PC-9 (cell line): Measurements from ENCODE around the gene FCN1. TPM values are rescaled to one million over a fixed set of nuclear protein-coding genes. Genes with fewer than 3 reads are reported as not detected.

Experiments
- BruUV-seq: library from RNA; stranded (reverse); fragments of 400-500 nt; replicated peaks from 2 replicates; lab custom pipeline; 2021; lab: Mats Ljungman, UMichigan
- CTCF ChIA-PET: fragments of 300-600 bp; sonication (Branson Sonifier 250); formaldehyde crosslinking; loops from one replicate; lab custom pipeline; 2022; ENCODE audit warnings: antibody characterized with exemption; lab: Charles Lee
- POLR2A ChIA-PET: fragments of 300-600 bp; sonication (Branson Sonifier 250); formaldehyde crosslinking; loops from one replicate; lab custom pipeline; 2022; ENCODE audit warnings: antibody characterized with exemption; ENCODE audit not compliant: unreplicated experiment; lab: Charles Lee
- DNase-seq, 2 experiments: peaks; one replicate each; pipeline versions ENCODE4 v3.0.0 to v3.0.0-alpha.2; 2015 to 2022; ENCODE audit warnings: mixed read lengths in 1 of 2
- H2AFZ ChIP-seq: fragments of 200-600 bp; sonication (generic); 2 replicates; pipeline ENCODE4 v1.8.1; 2017; ENCODE audit warnings: antibody characterized with exemption
- H3F3A ChIP-seq: fragments of 200-600 bp; sonication (generic); 2 replicates; pipeline ENCODE4 v1.8.1; 2017; ENCODE audit warnings: antibody characterized with exemption, mild to moderate bottlenecking, low read depth; ENCODE audit not compliant: insufficient read depth
- H3K27ac ChIP-seq: fragments of 200-600 bp; sonication (generic); 2 replicates; pipeline ENCODE4 v1.6.1; 2016; ENCODE audit warnings: mixed run types
- H3K27me3 ChIP-seq: fragments of 200-600 bp; sonication (generic); 2 replicates; pipeline ENCODE4 v1.6.1; 2016; ENCODE audit warnings: low read depth, mixed run types; ENCODE audit not compliant: insufficient read depth
- H3K36me3 ChIP-seq: fragments of 200-600 bp; sonication (generic); 2 replicates; pipeline ENCODE4 v1.6.1; 2016; ENCODE audit warnings: low read depth, mixed run types
- H3K4me1 ChIP-seq: fragments of 200-600 bp; sonication (generic); replicated peaks from 2 replicates; pipeline ENCODE4 v1.6.1; 2016; ENCODE audit warnings: mixed run types; ENCODE audit not compliant: insufficient read depth
- H3K4me2 ChIP-seq: fragments of 200-600 bp; sonication (generic); 2 replicates; pipeline ENCODE4 v1.6.1; 2017; ENCODE audit warnings: mixed run types
- H3K4me3 ChIP-seq: fragments of 200-600 bp; sonication (generic); 2 replicates; pipeline ENCODE4 v1.6.1; 2016; ENCODE audit warnings: mixed run types
- H3K79me2 ChIP-seq: fragments of 200-600 bp; sonication (generic); 2 replicates; pipeline ENCODE4 v1.6.1; 2017; ENCODE audit warnings: low read depth, mixed run types
- H3K9me2 ChIP-seq: fragments of 200-600 bp; sonication (generic); 2 replicates; pipeline ENCODE4 v1.8.1; 2017; ENCODE audit warnings: mild to moderate bottlenecking; ENCODE audit not compliant: insufficient read depth
- H3K9me3 ChIP-seq: fragments of 200-600 bp; sonication (generic); 2 replicates; pipeline ENCODE4 v1.8.1; 2016; ENCODE audit warnings: low read depth; ENCODE audit not compliant: insufficient read depth
- H4K20me1 ChIP-seq: fragments of 200-600 bp; sonication (generic); 2 replicates; pipeline ENCODE4 v1.8.1; 2017; ENCODE audit not compliant: insufficient read depth
- CTCF ChIP-seq: fragments of 200-600 bp; sonication (generic); conservative IDR thresholded peaks from 2 replicates; pipeline ENCODE4 v1.6.1; 2017; ENCODE audit warnings: mixed run types, antibody characterized with exemption, mild to moderate bottlenecking, moderate library complexity
- EZH2 ChIP-seq: fragments of 200-600 bp; sonication (generic); IDR thresholded peaks from 2 replicates; pipeline ENCODE4 v1.8.0; 2017; ENCODE audit warnings: antibody characterized with exemption, low read depth
- intact Hi-C: fragments of 100-400 bp; cut with micrococcal nuclease; formaldehyde crosslinking; loops from one replicate; pipeline ENCODE4 v1.10.0; 2022; ENCODE audit not compliant: unreplicated experiment
- total RNA-seq: library from RNA; stranded (reverse); gene quantifications from 2 replicates; pipeline ENCODE4 v1.2.3, GENCODE V29; 2021

The FCN1 gene
- total RNA-seq, 1 experiment from 2014 or later = not detected

GRCh38 chr9:134951461-134951860, 33.7 kb upstream of the FCN1 start:
- no peak for DNase-seq
- intact Hi-C loops = no loop called here
- H3K9me2 ChIP-seq = no peaks in the 10 kb centered on the region
- H3K9me3 ChIP-seq = no peaks in the 10 kb centered on the region
- H3F3A ChIP-seq = no peaks in the 10 kb centered on the region
- H3K27me3 ChIP-seq = peaks cover 80% of the 10 kb centered on the region
- H3K27ac ChIP-seq = no peak overlapping the region
- no peak overlapping the region for H2AFZ ChIP-seq
- ChIA-PET POLR2A (no interaction called here), CTCF (no interaction called here)
- no peaks in the 10 kb centered on the region for H4K20me1 ChIP-seq
- H3K4me2 ChIP-seq = no peak overlapping the region
- H3K79me2 ChIP-seq = no peaks in the 10 kb centered on the region
- H3K4me1 ChIP-seq = no peaks in the 10 kb centered on the region
- H3K4me3 ChIP-seq = no peak overlapping the region
- no peak for TF ChIP-seq CTCF
- TF ChIP-seq EZH2 = no peak
- no TSS peak for BruUV-seq
- H3K36me3 ChIP-seq = no peaks in the 10 kb centered on the region

GRCh38 chr9:134950386-134951210, 32.9 kb upstream of the FCN1 start:
- H3K4me2 ChIP-seq = no peak overlapping the region
- intact Hi-C loops = no loop called here
- BruUV-seq = no TSS peak
- DNase-seq = no peak
- no peaks in the 10 kb centered on the region for H3K79me2 ChIP-seq
- H3K27ac ChIP-seq = no peak overlapping the region
- H2AFZ ChIP-seq = no peak overlapping the region
- H3K4me3 ChIP-seq = no peak overlapping the region
- H3K9me2 ChIP-seq = no peaks in the 10 kb centered on the region
- peaks cover 79% of the 10 kb centered on the region for H3K27me3 ChIP-seq
- ChIA-PET CTCF (no interaction called here), POLR2A (no interaction called here)
- no peak for TF ChIP-seq CTCF
- H3K4me1 ChIP-seq = no peaks in the 10 kb centered on the region
- no peaks in the 10 kb centered on the region for H3K36me3 ChIP-seq
- H3K9me3 ChIP-seq = no peaks in the 10 kb centered on the region
- H3F3A ChIP-seq = no peaks in the 10 kb centered on the region
- H4K20me1 ChIP-seq = no peaks in the 10 kb centered on the region

- intact Hi-C loops = no loop called here
These were observed 32.1 kb upstream of the FCN1 start for GRCh38 chr9:134949681-134950385.

More at GRCh38 chr9:134949681-134950385, 32.1 kb upstream of the FCN1 start:
- Histone ChIP-seq H3K4me1 (no peaks in the 10 kb centered on the region), H4K20me1 (no peaks in the 10 kb centered on the region), H3F3A (no peaks in the 10 kb centered on the region), H3K36me3 (no peaks in the 10 kb centered on the region), H3K79me2 (no peaks in the 10 kb centered on the region), H3K27me3 (peaks cover 79% of the 10 kb centered on the region), H3K9me2 (no peaks in the 10 kb centered on the region), H3K9me3 (no peaks in the 10 kb centered on the region), H3K4me2 (no peak overlapping the region), H3K4me3 (no peak overlapping the region), H3K27ac (no peak overlapping the region), H2AFZ (no peak overlapping the region)
- BruUV-seq = no TSS peak
- no peak for TF ChIP-seq CTCF
- TF ChIP-seq EZH2 = no peak
- CTCF ChIA-PET = no interaction called here
- DNase-seq = no peak
- POLR2A ChIA-PET = interaction anchor here (0.6 kb wide), 1 partner anchor 1677 kb away, joined by 5 read pairs; no protein-coding TSS in a partner anchor
